Loucy (cell line): ENCODE measurements around the gene HS3ST3B1.

Experiments
- CTCF ChIP-seq: fragments of 200-600 bp; sonication (generic); conservative IDR thresholded peaks from 2 replicates; pipeline ENCODE4 v1.5.1; 2014; ENCODE audit warnings: mild to moderate bottlenecking, antibody characterized with exemption, low read length
- EZH2phosphoT487 ChIP-seq: fragments of 200-600 bp; IDR thresholded peaks from 2 replicates; pipeline ENCODE4 v1.6.1; 2018; ENCODE audit warnings: antibody characterized with exemption, mild to moderate bottlenecking, moderate library complexity, borderline replicate concordance

DNA sequence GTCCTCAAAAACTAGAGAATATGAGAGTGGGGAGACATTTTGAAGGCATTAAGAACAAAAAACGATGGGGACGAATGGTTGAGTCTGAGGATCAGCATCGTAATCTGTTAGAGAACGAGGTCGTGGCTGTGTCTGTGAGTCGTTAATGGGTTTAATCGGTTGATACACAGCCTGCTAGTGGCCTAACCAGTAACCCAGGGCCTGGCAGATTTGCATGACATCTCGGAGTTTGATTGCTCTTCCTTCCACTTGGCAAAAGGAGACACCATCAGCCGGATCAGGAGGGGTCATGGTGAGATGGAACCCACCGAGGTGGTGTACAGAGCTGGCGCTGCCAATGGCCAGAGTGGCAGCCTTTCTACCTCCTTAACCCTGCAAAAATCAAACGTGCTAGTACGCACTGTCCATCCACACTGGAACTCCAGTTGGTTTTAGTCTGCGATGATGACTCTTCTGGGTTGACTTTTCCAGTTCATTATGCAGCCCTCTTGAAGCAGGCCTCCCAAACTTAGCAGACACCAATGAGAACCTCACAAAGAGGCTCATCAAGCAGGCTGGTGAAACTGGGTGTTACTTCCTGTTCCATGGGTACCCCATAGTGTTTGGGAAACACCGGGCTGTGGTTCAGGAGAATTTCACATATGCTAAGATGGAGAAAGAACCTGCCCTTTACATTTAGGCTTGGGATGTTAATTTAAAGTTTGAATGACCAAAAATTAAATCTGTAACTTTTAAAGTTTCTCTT, 4.1 kb downstream of the HS3ST3B1 start:
- TF ChIP-seq CTCF (no peak), EZH2phosphoT487 (no peak)
